Liver (tissue), 9 donors: ENCODE data around the gene RPL21. TPM values are rescaled to one million over a fixed set of nuclear protein-coding genes. Genes with fewer than 3 reads are reported as not detected.

Experiments
- DNase-seq: peaks from one replicate; pipeline ENCODE4 v3.0.0-alpha.2; 2017; ENCODE audit warnings: low spot score
- H3K27ac ChIP-seq, 2 donors: one replicate each; pipeline ENCODE4 v1.7.0; 2013; ENCODE audit warnings: inconsistent platforms in 2 of 2, low read length in 2 of 2, control low read depth in 1 of 2, low read depth in 1 of 2, mild to moderate bottlenecking in 1 of 2
- H3K27me3 ChIP-seq, 4 donors: one replicate each; pipeline versions ENCODE4 v1.6.1 to v1.7.0; 2013; ENCODE audit warnings: low read length in 3 of 4, inconsistent platforms in 1 of 4, mild to moderate bottlenecking in 1 of 4, moderate library complexity in 1 of 4; ENCODE audit not compliant: control insufficient read depth in 4 of 4, insufficient read depth in 4 of 4
- H3K36me3 ChIP-seq, 4 donors: one replicate each; pipeline versions ENCODE4 v1.6.1 to v1.7.0; 2013; ENCODE audit warnings: low read length in 3 of 4, mild to moderate bottlenecking in 3 of 4, low read depth in 1 of 4, moderate library complexity in 1 of 4; ENCODE audit not compliant: control insufficient read depth in 4 of 4, insufficient read depth in 3 of 4
- H3K4me1 ChIP-seq, 4 donors: one replicate each; pipeline versions ENCODE4 v1.6.1 to v1.7.0; 2013; ENCODE audit warnings: low read length in 3 of 4, mild to moderate bottlenecking in 3 of 4, moderate library complexity in 1 of 4; ENCODE audit not compliant: control insufficient read depth in 4 of 4, insufficient read depth in 4 of 4
- H3K4me3 ChIP-seq, 3 donors: one replicate each; pipeline versions ENCODE4 v1.6.1 to v1.7.0; 2013; ENCODE audit warnings: low read length in 3 of 3, control low read depth in 1 of 3, low read depth in 1 of 3, mild to moderate bottlenecking in 1 of 3
- H3K9ac ChIP-seq, 2 donors: one replicate each; pipeline ENCODE4 v1.7.0; 2013; ENCODE audit warnings: low read length in 2 of 2, mild to moderate bottlenecking in 2 of 2, moderate library complexity in 2 of 2, control low read depth in 1 of 2, low read depth in 1 of 2
- H3K9me3 ChIP-seq, 4 donors: one replicate each; pipeline versions ENCODE4 v1.6.1 to v1.7.0; 2013; ENCODE audit warnings: low read length in 3 of 4; ENCODE audit not compliant: control insufficient read depth in 4 of 4
- EGR1 ChIP-seq, 2 donors: IDR thresholded peaks; 2 replicates each; pipeline ENCODE4 v1.6.1; 2016 to 2018; ENCODE audit warnings: antibody characterized with exemption in 2 of 2, low read depth in 2 of 2
- FOXA1 ChIP-seq: IDR thresholded peaks from 2 replicates; pipeline ENCODE4 v1.6.1; 2016; ENCODE audit warnings: antibody characterized with exemption
- FOXA2 ChIP-seq: IDR thresholded peaks from 2 replicates; pipeline ENCODE4 v1.6.1; 2016; ENCODE audit warnings: antibody characterized with exemption
- GABPA ChIP-seq, 2 donors: IDR thresholded peaks in 1 of 2; conservative IDR thresholded peaks in 1 of 2; 2 replicates each; pipeline ENCODE4 v1.6.1; 2016; ENCODE audit warnings: antibody characterized with exemption in 2 of 2, mild to moderate bottlenecking in 1 of 2, moderate library complexity in 1 of 2
- HNF4A ChIP-seq, 2 donors: conservative IDR thresholded peaks; 2 replicates each; pipeline ENCODE4 v1.6.1; 2016; ENCODE audit warnings: antibody characterized with exemption in 2 of 2, mild to moderate bottlenecking in 2 of 2
- HNF4G ChIP-seq: IDR thresholded peaks from 2 replicates; pipeline ENCODE4 v1.6.1; 2016; ENCODE audit warnings: antibody characterized with exemption
- JUND ChIP-seq, 2 donors: IDR thresholded peaks; 2 replicates each; pipeline ENCODE4 v1.6.1; 2016; ENCODE audit warnings: antibody characterized with exemption in 2 of 2
- NR2F2 ChIP-seq: IDR thresholded peaks from 2 replicates; pipeline ENCODE4 v1.6.1; 2016; ENCODE audit warnings: antibody characterized with exemption
- RAD21 ChIP-seq, 2 donors: IDR thresholded peaks; 2 replicates each; pipeline ENCODE4 v1.6.1; 2016; ENCODE audit warnings: antibody characterized with exemption in 2 of 2, mild to moderate bottlenecking in 2 of 2
- RXRA ChIP-seq, 2 donors: IDR thresholded peaks; 2 replicates each; pipeline ENCODE4 v1.6.1; 2017 to 2018; ENCODE audit warnings: antibody characterized with exemption in 2 of 2, mild to moderate bottlenecking in 1 of 2
- SP1 ChIP-seq: IDR thresholded peaks from 2 replicates; pipeline ENCODE4 v1.6.1; 2018; ENCODE audit warnings: antibody characterized with exemption, mild to moderate bottlenecking
- TAF1 ChIP-seq: conservative IDR thresholded peaks from 2 replicates; pipeline ENCODE4 v1.6.1; 2016; ENCODE audit warnings: antibody characterized with exemption, mild to moderate bottlenecking
- YY1 ChIP-seq: IDR thresholded peaks from 2 replicates; pipeline ENCODE4 v1.6.1; 2016; ENCODE audit warnings: antibody characterized with exemption, mild to moderate bottlenecking
- ZBTB33 ChIP-seq: IDR thresholded peaks from 2 replicates; pipeline ENCODE4 v1.6.1; 2016; ENCODE audit warnings: antibody characterized with exemption
- WGBS: extraction: QIAGEN DNeasy Blood & Tissue Kit; methylation state at CpG from one replicate; pipeline ENCODE4 v1.1.7; 2013; 5-methylcytosine and 5-hydroxymethylcytosine counted together
- polyA plus RNA-seq, 2 donors: library from polyadenylated mRNA; stranded (reverse) in 1 of 2; unstranded in 1 of 2; fragments of 200-250 nt in 1 of 2; fragments of >200 nt in 1 of 2; fragmentation: Nextera tagmentation in 1 of 2; extraction: Ambion mirVana in 1 of 2; gene quantifications; one replicate each; pipeline versions ENCODE4 v1.2.1 to v1.2.3, GENCODE V29; 2013 to 2015
- total RNA-seq, 2 donors: library from RNA; depleted of rRNA; stranded (reverse); fragments of >200 nt; gene quantifications; one replicate each; pipeline ENCODE4 v1.2.3, GENCODE V29; 2014
- TF ChIP-seq, protein P1 (sequence below): IDR thresholded peaks from 2 replicates; pipeline ENCODE4 v1.6.1; 2016; ENCODE audit warnings: antibody characterized with exemption, mild to moderate bottlenecking
- TF ChIP-seq, protein P2 (sequence below): fragments of 150-350 bp; IDR thresholded peaks from 2 replicates; pipeline ENCODE4 v1.5.1; 2017; ENCODE audit warnings: improper control_type of control experiment, low read depth, low read length; ENCODE audit not compliant: missing input control
- TF ChIP-seq, protein P3 (sequence below): IDR thresholded peaks from 2 replicates; pipeline ENCODE4 v1.6.1; 2016; ENCODE audit warnings: antibody characterized with exemption
- donor health status: healthy.
- donor health status: healthy.
- donor health status: healthy.
- donor health status: healthy.
- donor health status: healthy.

Gene RPL21
- total and polyA plus RNA-seq, 4 donors: 206 to 648 (median 442) TPM

GRCh38 chr13:27304099-27304498, 52.7 kb downstream of the RPL21 start:
- Histone ChIP-seq H3K9me3 (no peaks in the 10 kb centered on the region), H3K4me3 (no peak overlapping the region), H3K27ac (no peak overlapping the region), H3K36me3 (no peaks in the 10 kb centered on the region), H3K4me1 (peaks cover 0 to 4% (median 0%) of the 10 kb centered on the region in 4 donors), H3K27me3 (no peaks in the 10 kb centered on the region), H3K9ac (no peak overlapping the region)
- DNase-seq: no peak
- WGBS: 84% methylated on average over 4 of the region's 4 CpGs
- TF ChIP-seq TAF1 (no peak), GABPA (IDR thresholded peaks at IDR 0.05 in 1 of 2, conservative IDR thresholded peaks at IDR 0.05 in 1 of 2) (no peak), RAD21 (IDR thresholded peaks at IDR 0.05) (no peak), RXRA (IDR thresholded peaks at IDR 0.05) (no peak), HNF4G (no peak), SP1 (no peak)
- TF ChIP-seq, protein P1, sequence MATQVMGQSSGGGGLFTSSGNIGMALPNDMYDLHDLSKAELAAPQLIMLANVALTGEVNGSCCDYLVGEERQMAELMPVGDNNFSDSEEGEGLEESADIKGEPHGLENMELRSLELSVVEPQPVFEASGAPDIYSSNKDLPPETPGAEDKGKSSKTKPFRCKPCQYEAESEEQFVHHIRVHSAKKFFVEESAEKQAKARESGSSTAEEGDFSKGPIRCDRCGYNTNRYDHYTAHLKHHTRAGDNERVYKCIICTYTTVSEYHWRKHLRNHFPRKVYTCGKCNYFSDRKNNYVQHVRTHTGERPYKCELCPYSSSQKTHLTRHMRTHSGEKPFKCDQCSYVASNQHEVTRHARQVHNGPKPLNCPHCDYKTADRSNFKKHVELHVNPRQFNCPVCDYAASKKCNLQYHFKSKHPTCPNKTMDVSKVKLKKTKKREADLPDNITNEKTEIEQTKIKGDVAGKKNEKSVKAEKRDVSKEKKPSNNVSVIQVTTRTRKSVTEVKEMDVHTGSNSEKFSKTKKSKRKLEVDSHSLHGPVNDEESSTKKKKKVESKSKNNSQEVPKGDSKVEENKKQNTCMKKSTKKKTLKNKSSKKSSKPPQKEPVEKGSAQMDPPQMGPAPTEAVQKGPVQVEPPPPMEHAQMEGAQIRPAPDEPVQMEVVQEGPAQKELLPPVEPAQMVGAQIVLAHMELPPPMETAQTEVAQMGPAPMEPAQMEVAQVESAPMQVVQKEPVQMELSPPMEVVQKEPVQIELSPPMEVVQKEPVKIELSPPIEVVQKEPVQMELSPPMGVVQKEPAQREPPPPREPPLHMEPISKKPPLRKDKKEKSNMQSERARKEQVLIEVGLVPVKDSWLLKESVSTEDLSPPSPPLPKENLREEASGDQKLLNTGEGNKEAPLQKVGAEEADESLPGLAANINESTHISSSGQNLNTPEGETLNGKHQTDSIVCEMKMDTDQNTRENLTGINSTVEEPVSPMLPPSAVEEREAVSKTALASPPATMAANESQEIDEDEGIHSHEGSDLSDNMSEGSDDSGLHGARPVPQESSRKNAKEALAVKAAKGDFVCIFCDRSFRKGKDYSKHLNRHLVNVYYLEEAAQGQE: no peak

DNA sequence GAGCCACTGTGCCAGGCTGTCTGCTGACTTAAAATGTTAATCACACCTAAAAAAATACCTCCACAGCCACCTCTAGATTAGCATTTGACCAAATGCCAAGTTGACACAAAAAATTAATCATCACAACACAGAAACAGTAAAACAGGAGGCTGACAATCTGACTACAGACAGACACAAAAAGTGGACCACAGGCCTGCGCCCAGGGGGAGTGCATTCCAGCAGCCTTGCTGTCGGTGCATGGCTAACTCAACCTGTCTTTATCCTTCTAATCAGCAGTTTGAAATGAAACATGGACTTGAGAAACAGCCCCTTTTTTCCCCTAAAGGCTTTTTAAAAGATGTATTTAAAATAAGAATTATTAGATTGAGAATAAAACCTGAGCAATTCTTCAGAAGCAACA, 53.3 kb downstream of the RPL21 start:
- Histone ChIP-seq H3K27ac (no peak overlapping the region), H3K4me3 (no peak overlapping the region), H3K9me3 (no peaks in the 10 kb centered on the region), H3K4me1 (no peaks in the 10 kb centered on the region), H3K9ac (no peak overlapping the region), H3K27me3 (no peaks in the 10 kb centered on the region), H3K36me3 (no peaks in the 10 kb centered on the region)
- TF ChIP-seq, protein P1: no peak
- TF ChIP-seq JUND (IDR thresholded peaks at IDR 0.05) (no peak), EGR1 (IDR thresholded peaks at IDR 0.05; ENCODE audit: low read depth in 2 of 2) (no peak), HNF4G (no peak), HNF4A (conservative IDR thresholded peaks at IDR 0.05) (no peak), TAF1 (no peak), NR2F2 (no peak), FOXA1 (no peak), YY1 (no peak), SP1 (no peak), ZBTB33 (no peak), FOXA2 (no peak), GABPA (IDR thresholded peaks at IDR 0.05 in 1 of 2, conservative IDR thresholded peaks at IDR 0.05 in 1 of 2) (no peak), RAD21 (IDR thresholded peaks at IDR 0.05) (no peak)
- TF ChIP-seq, protein P2, sequence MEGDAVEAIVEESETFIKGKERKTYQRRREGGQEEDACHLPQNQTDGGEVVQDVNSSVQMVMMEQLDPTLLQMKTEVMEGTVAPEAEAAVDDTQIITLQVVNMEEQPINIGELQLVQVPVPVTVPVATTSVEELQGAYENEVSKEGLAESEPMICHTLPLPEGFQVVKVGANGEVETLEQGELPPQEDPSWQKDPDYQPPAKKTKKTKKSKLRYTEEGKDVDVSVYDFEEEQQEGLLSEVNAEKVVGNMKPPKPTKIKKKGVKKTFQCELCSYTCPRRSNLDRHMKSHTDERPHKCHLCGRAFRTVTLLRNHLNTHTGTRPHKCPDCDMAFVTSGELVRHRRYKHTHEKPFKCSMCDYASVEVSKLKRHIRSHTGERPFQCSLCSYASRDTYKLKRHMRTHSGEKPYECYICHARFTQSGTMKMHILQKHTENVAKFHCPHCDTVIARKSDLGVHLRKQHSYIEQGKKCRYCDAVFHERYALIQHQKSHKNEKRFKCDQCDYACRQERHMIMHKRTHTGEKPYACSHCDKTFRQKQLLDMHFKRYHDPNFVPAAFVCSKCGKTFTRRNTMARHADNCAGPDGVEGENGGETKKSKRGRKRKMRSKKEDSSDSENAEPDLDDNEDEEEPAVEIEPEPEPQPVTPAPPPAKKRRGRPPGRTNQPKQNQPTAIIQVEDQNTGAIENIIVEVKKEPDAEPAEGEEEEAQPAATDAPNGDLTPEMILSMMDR: no peak
- TF ChIP-seq, protein P3, sequence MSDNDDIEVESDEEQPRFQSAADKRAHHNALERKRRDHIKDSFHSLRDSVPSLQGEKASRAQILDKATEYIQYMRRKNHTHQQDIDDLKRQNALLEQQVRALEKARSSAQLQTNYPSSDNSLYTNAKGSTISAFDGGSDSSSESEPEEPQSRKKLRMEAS: no peak
- WGBS: 94% methylated on average over 2 of the region's 2 CpGs
- DNase-seq: no peak
